Ascending aorta (tissue), 2 donors: ENCODE measurements around the gene MED15. TPM values are rescaled to one million over a fixed set of nuclear protein-coding genes. Genes with fewer than 3 reads are reported as not detected.

Experiments used
- DNase-seq, 2 donors: peaks; one replicate each; pipeline ENCODE4 v3.0.0-alpha.2; 2019; ENCODE audit warnings: low spot score in 2 of 2
- H3K27ac ChIP-seq, 2 donors: fragments of 200-600 bp; sonication (generic); one replicate each; pipeline ENCODE4 v1.5.1; 2016 to 2017; ENCODE audit warnings: mild to moderate bottlenecking in 1 of 2
- H3K27me3 ChIP-seq: fragments of 200-600 bp; sonication (generic); one replicate; pipeline ENCODE4 v1.5.1; 2017
- H3K36me3 ChIP-seq, 2 donors: fragments of 200-600 bp; sonication (generic); one replicate each; pipeline ENCODE4 v1.5.1; 2016
- H3K4me1 ChIP-seq, 2 donors: fragments of 200-600 bp; sonication (generic); one replicate each; pipeline ENCODE4 v1.5.1; 2016 to 2017; ENCODE audit warnings: mild to moderate bottlenecking in 1 of 2
- H3K4me3 ChIP-seq, 2 donors: fragments of 200-600 bp; sonication (generic); one replicate each; pipeline ENCODE4 v1.5.1; 2016 to 2017; ENCODE audit warnings: mild to moderate bottlenecking in 1 of 2
- H3K9me3 ChIP-seq, 2 donors: fragments of 200-600 bp; sonication (generic); one replicate each; pipeline ENCODE4 v1.5.1; 2016
- intact Hi-C: fragments of 100-400 bp; cut with DNase I; formaldehyde crosslinking; loops from one replicate; pipeline ENCODE4 v1.15.1; 2023
- total RNA-seq: library from RNA; depleted of rRNA; stranded (reverse); fragments of >200 nt; gene quantifications from one replicate; pipeline ENCODE4 v1.1.0, GENCODE V29; 2016
- TF ChIP-seq, protein P1 (sequence below), 3 experiments: fragments of 200-600 bp in 2 of 3; fragments of 450-650 bp in 1 of 3; sonication (generic) in 2 of 3; IDR thresholded peaks; one replicate each; pipeline ENCODE4 v1.5.1; 2016 to 2019; ENCODE audit warnings: antibody characterized with exemption in 3 of 3, mild to moderate bottlenecking in 1 of 3, moderate library complexity in 1 of 3

The MED15 gene
- total RNA-seq, 1 donor from 2014 or later = 204 TPM

DNA sequence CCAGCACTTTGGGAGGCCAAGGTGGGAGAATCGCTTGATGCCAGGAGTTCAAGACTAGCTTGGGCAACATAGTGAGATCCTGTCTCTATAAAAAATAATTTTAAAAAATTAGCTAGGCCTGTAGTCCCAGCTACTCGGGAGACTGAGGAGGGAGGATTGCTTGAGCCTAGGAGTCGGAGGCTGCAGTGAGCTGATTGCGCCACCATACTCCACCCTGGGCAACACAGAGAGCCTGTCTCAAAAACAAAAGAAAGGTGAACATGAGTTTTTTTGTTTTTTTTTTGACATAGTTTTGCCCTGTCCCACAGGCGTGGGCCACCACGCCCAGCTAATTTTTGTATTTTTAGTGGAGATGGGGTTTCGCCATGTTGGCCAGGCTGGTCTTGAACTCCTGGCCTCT is 17.6 kb downstream of the MED15 start:
- H3K27ac ChIP-seq = peak overlapping the region in 1 of 2 donors; percentile 38
- intact Hi-C loops = no loop called here

DNA sequence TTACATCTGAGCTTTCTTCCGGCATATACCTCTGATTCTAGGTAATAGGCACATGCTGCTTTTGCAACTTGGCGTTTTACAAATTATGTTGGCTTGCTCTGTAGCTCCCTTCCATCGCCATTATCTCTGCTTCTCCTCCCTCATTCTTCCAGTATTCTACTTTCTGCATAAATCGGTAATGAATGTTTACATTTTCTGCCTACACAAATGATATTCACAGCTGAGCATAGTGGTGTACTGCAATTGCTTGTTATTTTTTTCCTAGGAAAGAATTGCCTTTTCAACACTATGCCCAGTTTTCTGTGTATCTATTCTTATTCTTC is 18.9 kb downstream of the MED15 start:
- H3K27ac ChIP-seq = no peak overlapping the region
- no peaks in the 10 kb centered on the region for H3K9me3 ChIP-seq
- no peak for DNase-seq
- H3K4me1 ChIP-seq = peaks cover 20 to 36% of the 10 kb centered on the region in 2 donors
- TF ChIP-seq, protein P1, sequence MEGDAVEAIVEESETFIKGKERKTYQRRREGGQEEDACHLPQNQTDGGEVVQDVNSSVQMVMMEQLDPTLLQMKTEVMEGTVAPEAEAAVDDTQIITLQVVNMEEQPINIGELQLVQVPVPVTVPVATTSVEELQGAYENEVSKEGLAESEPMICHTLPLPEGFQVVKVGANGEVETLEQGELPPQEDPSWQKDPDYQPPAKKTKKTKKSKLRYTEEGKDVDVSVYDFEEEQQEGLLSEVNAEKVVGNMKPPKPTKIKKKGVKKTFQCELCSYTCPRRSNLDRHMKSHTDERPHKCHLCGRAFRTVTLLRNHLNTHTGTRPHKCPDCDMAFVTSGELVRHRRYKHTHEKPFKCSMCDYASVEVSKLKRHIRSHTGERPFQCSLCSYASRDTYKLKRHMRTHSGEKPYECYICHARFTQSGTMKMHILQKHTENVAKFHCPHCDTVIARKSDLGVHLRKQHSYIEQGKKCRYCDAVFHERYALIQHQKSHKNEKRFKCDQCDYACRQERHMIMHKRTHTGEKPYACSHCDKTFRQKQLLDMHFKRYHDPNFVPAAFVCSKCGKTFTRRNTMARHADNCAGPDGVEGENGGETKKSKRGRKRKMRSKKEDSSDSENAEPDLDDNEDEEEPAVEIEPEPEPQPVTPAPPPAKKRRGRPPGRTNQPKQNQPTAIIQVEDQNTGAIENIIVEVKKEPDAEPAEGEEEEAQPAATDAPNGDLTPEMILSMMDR (IDR thresholded peaks at IDR 0.05) = no peak
- H3K36me3 ChIP-seq = peaks cover 9 to 14% of the 10 kb centered on the region in 2 donors
- no peaks in the 10 kb centered on the region for H3K27me3 ChIP-seq
- H3K4me3 ChIP-seq = no peak overlapping the region
- intact Hi-C loops = no loop called here

More for the DNA sequence above, 17.6 kb downstream of the MED15 start:
- Histone ChIP-seq H3K4me3 (no peak overlapping the region), H3K27me3 (no peaks in the 10 kb centered on the region), H3K9me3 (no peaks in the 10 kb centered on the region), H3K4me1 (peaks cover 9 to 24% of the 10 kb centered on the region in 2 donors), H3K36me3 (peaks cover 18 to 21% of the 10 kb centered on the region in 2 donors)
- TF ChIP-seq, protein P1 (IDR thresholded peaks at IDR 0.05) = no peak
- no peak for DNase-seq

DNA sequence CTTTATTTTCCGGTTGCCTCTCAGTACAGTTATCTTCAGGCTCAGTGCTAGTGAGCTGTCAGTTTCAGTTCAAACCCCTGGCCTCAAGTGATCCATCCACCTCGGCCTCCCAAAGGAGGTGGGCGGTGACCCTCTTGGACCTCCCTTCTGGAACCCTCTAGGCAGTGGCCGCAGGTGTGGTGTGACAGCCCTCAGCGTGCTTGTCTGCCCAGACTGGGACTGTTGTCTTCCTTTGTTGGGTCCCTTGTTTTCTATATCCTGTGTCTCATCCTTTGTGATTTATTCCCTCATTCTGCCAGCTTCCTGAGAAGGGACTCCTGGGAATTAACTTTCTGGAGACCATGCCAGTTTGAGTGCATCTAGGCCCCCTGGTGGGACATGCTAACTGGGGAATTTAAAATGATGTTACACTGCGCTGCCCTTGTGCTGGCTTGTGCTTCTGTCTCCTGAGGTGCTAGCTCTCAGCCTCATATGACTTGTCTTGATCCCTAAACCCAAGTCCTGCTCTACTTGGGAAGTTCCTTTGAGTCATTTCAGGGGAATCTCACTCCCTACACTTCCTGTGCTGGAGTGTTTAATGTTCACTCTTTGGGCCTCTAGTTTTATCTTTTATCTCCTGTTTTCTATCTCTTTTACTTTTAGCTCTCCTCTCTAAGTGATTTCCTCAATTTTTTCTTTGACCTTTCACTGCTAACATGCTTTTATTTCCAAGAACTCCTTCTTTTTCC is 19.4 kb downstream of the MED15 start:
- H3K4me1 ChIP-seq = peaks cover 26 to 42% of the 10 kb centered on the region in 2 donors
- peaks cover 9 to 14% of the 10 kb centered on the region in 2 donors for H3K36me3 ChIP-seq
- peak overlapping the region in 1 of 2 donors; percentile 5 for H3K27ac ChIP-seq
- no peaks in the 10 kb centered on the region for H3K9me3 ChIP-seq
- H3K27me3 ChIP-seq = no peaks in the 10 kb centered on the region
- H3K4me3 ChIP-seq = no peak overlapping the region
- intact Hi-C loops = no loop called here
- TF ChIP-seq, protein P1 (IDR thresholded peaks at IDR 0.05) = no peak
- no peak for DNase-seq

DNA sequence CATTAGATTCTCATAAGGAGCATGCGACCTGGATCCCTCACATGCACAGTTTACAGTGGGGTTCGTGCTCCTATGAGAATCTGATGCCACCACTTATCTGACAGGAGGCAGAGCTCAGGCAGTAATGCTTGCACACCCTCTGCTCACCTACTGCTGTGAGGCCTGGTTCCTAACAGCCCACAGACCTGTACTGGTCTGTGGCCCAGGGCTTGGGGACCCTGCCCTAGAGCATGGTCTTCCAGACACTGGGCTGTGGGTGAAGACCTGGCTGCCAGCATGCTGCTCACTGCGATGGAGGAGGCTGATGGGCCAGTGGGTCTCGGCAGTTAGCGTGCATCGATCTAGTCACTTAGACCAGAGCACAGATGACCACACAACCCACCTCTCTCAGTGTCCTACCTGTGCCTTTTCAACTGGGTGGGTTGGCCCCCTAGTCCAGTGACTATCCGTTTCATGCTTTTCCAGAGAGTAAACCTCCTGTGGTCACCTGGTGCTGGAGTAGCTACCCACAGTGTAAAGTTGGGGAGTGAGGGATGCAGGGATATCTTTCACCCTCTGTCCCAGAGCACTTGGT is 21.1 kb downstream of the MED15 start:
- TF ChIP-seq, protein P1 (IDR thresholded peaks at IDR 0.05) = no peak
- no peak for DNase-seq
- intact Hi-C loops = no loop called here
- Histone ChIP-seq H3K27me3 (no peaks in the 10 kb centered on the region), H3K4me3 (no peak overlapping the region), H3K4me1 (peaks cover 32 to 49% of the 10 kb centered on the region in 2 donors), H3K36me3 (peaks cover 9 to 14% of the 10 kb centered on the region in 2 donors), H3K9me3 (no peaks in the 10 kb centered on the region), H3K27ac (no peak overlapping the region)

DNA sequence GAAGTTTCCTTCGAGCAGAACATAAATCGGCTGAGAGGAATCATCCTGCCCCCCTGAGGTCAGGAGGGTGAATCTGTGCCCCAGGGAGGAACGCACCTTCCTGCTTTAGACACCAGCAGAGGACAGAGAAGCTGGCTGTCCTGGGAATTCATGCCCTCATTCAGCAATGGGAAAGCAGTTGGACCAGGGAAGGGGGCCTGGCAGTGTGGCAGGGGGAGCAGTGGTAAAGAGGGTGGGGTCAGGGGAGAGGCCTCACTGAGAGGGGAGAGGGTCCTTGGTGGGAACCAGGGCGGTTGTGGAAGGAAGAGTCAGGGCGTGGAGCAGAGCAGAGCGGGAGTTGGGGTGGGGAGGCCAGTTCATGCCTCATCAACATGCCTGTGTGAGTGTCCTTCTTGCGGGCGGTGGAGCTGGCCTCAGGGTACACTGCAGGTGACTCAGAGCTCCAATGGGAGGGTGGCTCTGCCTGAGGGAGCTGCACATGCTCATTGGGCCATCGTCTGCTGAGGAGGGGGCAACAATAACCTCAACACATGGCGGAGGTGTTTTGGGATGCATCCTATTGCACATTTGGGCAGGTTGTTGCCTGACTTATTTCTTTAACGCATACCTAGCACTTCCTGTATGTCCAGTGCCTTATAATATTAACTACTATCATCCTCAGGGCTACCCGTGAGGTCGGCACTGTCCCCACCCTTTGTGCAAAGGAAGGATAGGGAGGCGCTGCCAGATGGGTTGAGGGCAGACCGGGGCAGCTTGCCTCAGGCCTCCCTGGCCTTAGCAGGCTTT is 23.2 kb downstream of the MED15 start:
- H3K27ac ChIP-seq = peak overlapping the region; percentile 86 to 94
- peaks cover 29 to 44% of the 10 kb centered on the region in 2 donors for H3K4me1 ChIP-seq
- DNase-seq = no peak
- H3K9me3 ChIP-seq = no peaks in the 10 kb centered on the region
- intact Hi-C loops = loop anchor here (1.0 to 2.0 kb wide), 3 partner anchors 21 to 40 kb away; no protein-coding TSS in a partner anchor
- no peaks in the 10 kb centered on the region for H3K27me3 ChIP-seq
- TF ChIP-seq, protein P1 (IDR thresholded peaks at IDR 0.05) = no peak
- peaks cover 9 to 14% of the 10 kb centered on the region in 2 donors for H3K36me3 ChIP-seq
- no peak overlapping the region for H3K4me3 ChIP-seq
